Measurements from ENCODE around the gene SLC25A38.

Gene SLC25A38

GRCh38 chr3:39426312-39426711, 43.1 kb downstream of the SLC25A38 start:
- Histone ChIP-seq H3K27me3 (replicated peaks) (no peaks in the 10 kb centered on the region), H3K27ac (no peak overlapping the region), H3K36me3 (replicated peaks) (no peaks in the 10 kb centered on the region), H3K4me3 (ENCODE audit: low read depth, low read length) (no peak overlapping the region)
- in situ Hi-C loops (cut with HindIII; ENCODE audit: low pct_ligation_motif_present, low sequenced_read_pairs), result no loop called here
- no peak for DNase-seq
- TF ChIP-seq, protein P1, sequence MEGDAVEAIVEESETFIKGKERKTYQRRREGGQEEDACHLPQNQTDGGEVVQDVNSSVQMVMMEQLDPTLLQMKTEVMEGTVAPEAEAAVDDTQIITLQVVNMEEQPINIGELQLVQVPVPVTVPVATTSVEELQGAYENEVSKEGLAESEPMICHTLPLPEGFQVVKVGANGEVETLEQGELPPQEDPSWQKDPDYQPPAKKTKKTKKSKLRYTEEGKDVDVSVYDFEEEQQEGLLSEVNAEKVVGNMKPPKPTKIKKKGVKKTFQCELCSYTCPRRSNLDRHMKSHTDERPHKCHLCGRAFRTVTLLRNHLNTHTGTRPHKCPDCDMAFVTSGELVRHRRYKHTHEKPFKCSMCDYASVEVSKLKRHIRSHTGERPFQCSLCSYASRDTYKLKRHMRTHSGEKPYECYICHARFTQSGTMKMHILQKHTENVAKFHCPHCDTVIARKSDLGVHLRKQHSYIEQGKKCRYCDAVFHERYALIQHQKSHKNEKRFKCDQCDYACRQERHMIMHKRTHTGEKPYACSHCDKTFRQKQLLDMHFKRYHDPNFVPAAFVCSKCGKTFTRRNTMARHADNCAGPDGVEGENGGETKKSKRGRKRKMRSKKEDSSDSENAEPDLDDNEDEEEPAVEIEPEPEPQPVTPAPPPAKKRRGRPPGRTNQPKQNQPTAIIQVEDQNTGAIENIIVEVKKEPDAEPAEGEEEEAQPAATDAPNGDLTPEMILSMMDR (IDR thresholded peaks at IDR 0.05; ENCODE audit: low read depth, low read length, missing control alignments), result no peak

GRCh38 chr3:39427506-39427905, 44.3 kb downstream of the SLC25A38 start:
- Histone ChIP-seq H3K36me3 (replicated peaks) (no peaks in the 10 kb centered on the region), H3K4me3 (ENCODE audit: low read depth, low read length) (no peak overlapping the region), H3K27me3 (replicated peaks) (no peaks in the 10 kb centered on the region), H3K27ac (no peak overlapping the region)
- TF ChIP-seq, protein P1 (IDR thresholded peaks at IDR 0.05; ENCODE audit: low read depth, low read length, missing control alignments), result no peak
- in situ Hi-C loops (cut with HindIII; ENCODE audit: low pct_ligation_motif_present, low sequenced_read_pairs), result no loop called here
- DNase-seq, result no peak

- DNase-seq, result no peak
Observed at GRCh38 chr3:39428745-39429201, 45.6 kb downstream of the SLC25A38 start.

DNA sequence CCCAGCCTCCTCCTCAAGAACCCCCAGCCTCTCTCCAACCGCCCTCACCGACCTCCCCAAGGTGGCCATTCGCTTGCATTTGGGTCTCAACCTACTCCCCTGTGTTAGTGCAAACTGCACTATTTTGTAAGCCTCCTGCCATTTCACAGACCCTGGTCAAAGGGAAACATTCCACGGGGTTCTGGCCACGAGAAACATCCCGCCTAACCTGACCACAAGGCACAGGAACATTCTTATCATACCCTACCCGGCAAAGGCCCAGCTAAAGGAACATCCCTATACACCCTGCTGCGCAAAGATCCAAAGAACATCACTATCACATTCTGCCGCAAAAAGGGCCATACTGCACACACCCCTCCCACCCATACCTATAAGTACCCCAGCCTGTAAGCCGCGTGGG, 46.3 kb downstream of the SLC25A38 start:
- Histone ChIP-seq H3K27me3 (replicated peaks) (no peaks in the 10 kb centered on the region), H3K4me3 (ENCODE audit: low read depth, low read length) (no peak overlapping the region), H3K36me3 (replicated peaks) (no peaks in the 10 kb centered on the region), H3K27ac (no peak overlapping the region)
- DNase-seq, result no peak
- TF ChIP-seq, protein P1 (IDR thresholded peaks at IDR 0.05; ENCODE audit: low read depth, low read length, missing control alignments), result no peak
- in situ Hi-C loops (cut with HindIII; ENCODE audit: low pct_ligation_motif_present, low sequenced_read_pairs), result no loop called here

More at GRCh38 chr3:39428745-39429201, 45.6 kb downstream of the SLC25A38 start:
- TF ChIP-seq, protein P1 (IDR thresholded peaks at IDR 0.05; ENCODE audit: low read depth, low read length, missing control alignments), result no peak
- no peaks in the 10 kb centered on the region for H3K27me3 ChIP-seq (replicated peaks)
- H3K27ac ChIP-seq, result no peak overlapping the region
- H3K4me3 ChIP-seq (ENCODE audit: low read depth, low read length), result no peak overlapping the region
- no peaks in the 10 kb centered on the region for H3K36me3 ChIP-seq (replicated peaks)
- in situ Hi-C loops (cut with HindIII; ENCODE audit: low pct_ligation_motif_present, low sequenced_read_pairs), result no loop called here

DNA sequence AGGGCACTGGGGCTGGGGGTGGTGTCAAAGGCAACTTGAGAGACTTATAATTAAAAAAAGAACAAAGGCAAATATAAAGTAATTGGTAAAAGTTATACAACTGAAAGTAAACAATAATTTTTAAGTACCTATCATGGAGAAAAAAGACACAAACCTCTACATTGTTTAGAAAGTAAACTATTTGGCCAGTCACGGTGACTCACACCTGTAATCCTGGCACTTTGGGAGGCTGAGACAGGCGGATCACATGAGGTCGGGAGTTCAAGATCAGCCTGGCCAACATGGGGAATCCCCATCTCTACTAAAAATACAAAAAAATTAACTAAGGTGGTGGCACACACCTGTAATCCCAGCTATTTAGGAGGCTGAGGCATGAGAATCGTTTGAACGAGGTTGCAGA, 49.2 kb downstream of the SLC25A38 start:
- TF ChIP-seq, protein P1 (IDR thresholded peaks at IDR 0.05; ENCODE audit: low read depth, low read length, missing control alignments), result no peak
- Histone ChIP-seq H3K36me3 (replicated peaks) (no peaks in the 10 kb centered on the region), H3K4me3 (ENCODE audit: low read depth, low read length) (no peak overlapping the region), H3K27me3 (replicated peaks) (no peaks in the 10 kb centered on the region), H3K27ac (no peak overlapping the region)
- in situ Hi-C loops (cut with HindIII; ENCODE audit: low pct_ligation_motif_present, low sequenced_read_pairs), result no loop called here
- DNase-seq, result no peak

GRCh38 chr3:39433642-39434041, 50.5 kb downstream of the SLC25A38 start:
- in situ Hi-C loops (cut with HindIII; ENCODE audit: low pct_ligation_motif_present, low sequenced_read_pairs), result no loop called here
- Histone ChIP-seq H3K27ac (no peak overlapping the region), H3K27me3 (replicated peaks) (no peaks in the 10 kb centered on the region), H3K4me3 (ENCODE audit: low read depth, low read length) (no peak overlapping the region), H3K36me3 (replicated peaks) (no peaks in the 10 kb centered on the region)
- no peak for DNase-seq
- TF ChIP-seq, protein P1 (IDR thresholded peaks at IDR 0.05; ENCODE audit: low read depth, low read length, missing control alignments), result no peak

All from brain microvascular endothelial cell (primary cell).